Calu3 (cell line): ENCODE data around the gene ABHD17B. TPM values are rescaled to one million over a fixed set of nuclear protein-coding genes. Genes with fewer than 3 reads are reported as not detected.

Source experiments
- BruUV-seq: library from RNA; stranded (reverse); fragments of 400-500 nt; replicated peaks from 2 replicates; lab custom pipeline; 2021; lab: Mats Ljungman, UMichigan
- CTCF ChIA-PET: fragments of 300-600 bp; sonication (Branson Sonifier 250); formaldehyde crosslinking; loops from one replicate; lab custom pipeline; 2022; ENCODE audit warnings: antibody characterized with exemption; lab: Charles Lee
- DNase-seq: peaks from one replicate; pipeline ENCODE4 v3.0.0; 2022
- H3K27ac Mint-ChIP-seq: one replicate; pipeline ENCODE4 v1.8.0; 2022; ENCODE audit warnings: mixed read lengths; ENCODE audit not compliant: unreplicated experiment
- H3K27me3 Mint-ChIP-seq: one replicate; pipeline ENCODE4 v1.8.0; 2022; ENCODE audit warnings: mixed read lengths; ENCODE audit not compliant: unreplicated experiment
- H3K36me3 Mint-ChIP-seq: one replicate; pipeline ENCODE4 v1.8.0; 2022; ENCODE audit warnings: mild to moderate bottlenecking, moderate library complexity, mixed read lengths; ENCODE audit not compliant: insufficient read depth, unreplicated experiment
- H3K4me1 Mint-ChIP-seq: one replicate; pipeline ENCODE4 v1.8.0; 2022; ENCODE audit warnings: mild to moderate bottlenecking, low read depth, mixed read lengths; ENCODE audit not compliant: unreplicated experiment
- H3K4me3 Mint-ChIP-seq: one replicate; pipeline ENCODE4 v1.8.0; 2022; ENCODE audit warnings: mild to moderate bottlenecking, low read depth, moderate library complexity, mixed read lengths; ENCODE audit not compliant: unreplicated experiment
- H3K9me3 Mint-ChIP-seq: one replicate; pipeline ENCODE4 v1.8.0; 2022; ENCODE audit warnings: low read depth, mixed read lengths; ENCODE audit not compliant: unreplicated experiment
- intact Hi-C: fragments of 100-400 bp; cut with micrococcal nuclease; formaldehyde crosslinking; loops from one replicate; pipeline ENCODE4 v1.10.0; 2022; ENCODE audit not compliant: unreplicated experiment
- total RNA-seq: library from RNA; stranded (reverse); gene quantifications from 2 replicates; pipeline ENCODE4 v1.2.3, GENCODE V29; 2022
- TF ChIP-seq, protein P1 (sequence below): fragments of 200-600 bp; IDR thresholded peaks from one replicate; pipeline ENCODE4 v1.8.0; 2022; ENCODE audit warnings: antibody characterized with exemption; ENCODE audit not compliant: unreplicated experiment

Gene ABHD17B
- total RNA-seq, 1 experiment from 2014 or later = 16.5 TPM

DNA sequence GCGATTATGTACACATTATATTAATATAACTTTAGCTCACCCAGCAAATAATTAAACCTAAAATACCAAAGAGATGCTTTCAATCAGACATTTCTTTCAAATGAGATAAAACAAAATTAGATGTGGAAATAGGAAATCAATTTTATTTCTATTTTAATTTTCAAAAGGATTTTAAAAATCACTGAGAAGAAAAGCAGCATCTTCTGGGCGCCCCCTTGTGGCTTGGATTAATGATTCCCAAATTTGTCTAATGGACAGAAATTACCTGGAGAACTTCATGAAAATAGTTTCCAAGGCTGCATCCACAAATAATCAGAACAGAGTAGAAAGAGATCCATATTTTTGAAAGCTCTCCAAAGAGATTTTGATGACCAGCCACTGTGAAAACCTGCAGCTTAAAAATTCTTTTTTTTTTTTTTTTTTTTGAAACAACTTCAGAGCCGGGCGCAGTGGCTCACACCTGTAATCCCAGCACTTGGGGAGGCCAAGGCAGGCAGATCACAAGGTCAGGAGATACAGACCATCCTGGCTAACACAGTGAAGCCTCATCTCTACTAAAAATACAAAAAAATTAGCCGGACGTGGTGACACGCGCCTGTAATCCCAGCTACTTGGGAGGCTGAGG lies 91.8 kb downstream of the ABHD17B start:
- no peaks in the 10 kb centered on the region for H3K27me3 Mint-ChIP-seq
- no peak overlapping the region for H3K4me3 Mint-ChIP-seq
- DNase-seq = peak; percentile 57
- no TSS peak for BruUV-seq
- peaks cover 27% of the 10 kb centered on the region for H3K4me1 Mint-ChIP-seq
- H3K27ac Mint-ChIP-seq = no peak overlapping the region
- no peaks in the 10 kb centered on the region for H3K9me3 Mint-ChIP-seq
- CTCF ChIA-PET = no interaction called here
- TF ChIP-seq, protein P1, sequence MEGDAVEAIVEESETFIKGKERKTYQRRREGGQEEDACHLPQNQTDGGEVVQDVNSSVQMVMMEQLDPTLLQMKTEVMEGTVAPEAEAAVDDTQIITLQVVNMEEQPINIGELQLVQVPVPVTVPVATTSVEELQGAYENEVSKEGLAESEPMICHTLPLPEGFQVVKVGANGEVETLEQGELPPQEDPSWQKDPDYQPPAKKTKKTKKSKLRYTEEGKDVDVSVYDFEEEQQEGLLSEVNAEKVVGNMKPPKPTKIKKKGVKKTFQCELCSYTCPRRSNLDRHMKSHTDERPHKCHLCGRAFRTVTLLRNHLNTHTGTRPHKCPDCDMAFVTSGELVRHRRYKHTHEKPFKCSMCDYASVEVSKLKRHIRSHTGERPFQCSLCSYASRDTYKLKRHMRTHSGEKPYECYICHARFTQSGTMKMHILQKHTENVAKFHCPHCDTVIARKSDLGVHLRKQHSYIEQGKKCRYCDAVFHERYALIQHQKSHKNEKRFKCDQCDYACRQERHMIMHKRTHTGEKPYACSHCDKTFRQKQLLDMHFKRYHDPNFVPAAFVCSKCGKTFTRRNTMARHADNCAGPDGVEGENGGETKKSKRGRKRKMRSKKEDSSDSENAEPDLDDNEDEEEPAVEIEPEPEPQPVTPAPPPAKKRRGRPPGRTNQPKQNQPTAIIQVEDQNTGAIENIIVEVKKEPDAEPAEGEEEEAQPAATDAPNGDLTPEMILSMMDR = peak; percentile 53
- H3K36me3 Mint-ChIP-seq = no peaks in the 10 kb centered on the region
- intact Hi-C loops = loop anchor here (5.0 kb wide), 1 partner anchor 93 kb away; the partner anchor contains the start of genes ABHD17B and C9orf85

DNA sequence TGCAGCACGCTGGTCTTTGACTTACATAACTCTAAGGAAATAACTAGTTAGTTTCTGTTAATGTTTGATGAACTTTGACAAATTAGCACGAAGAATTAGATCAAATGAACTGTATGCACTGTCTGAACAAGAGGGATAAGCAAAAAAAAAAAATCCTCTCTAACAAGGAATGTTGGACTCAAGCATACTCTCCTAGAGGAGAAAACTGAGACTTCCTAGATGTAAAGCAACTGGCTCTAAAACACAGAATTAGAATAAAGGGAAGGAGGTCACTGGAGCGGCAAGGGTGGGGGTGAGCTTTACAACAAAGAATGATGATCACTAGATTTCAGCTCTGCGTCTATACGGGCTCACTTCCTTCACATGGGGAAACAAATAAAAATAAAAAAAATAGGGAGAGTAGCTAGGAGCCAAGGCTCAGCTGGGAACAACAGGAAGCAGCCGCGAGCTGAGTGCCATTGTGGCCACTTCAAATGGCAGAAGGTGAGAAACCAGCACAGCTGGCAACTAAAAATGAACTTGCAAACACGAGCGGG lies 94.0 kb downstream of the ABHD17B start:
- Mint-ChIP-seq H3K27ac (peak overlapping the region; percentile 32), H3K36me3 (no peaks in the 10 kb centered on the region), H3K4me3 (peak overlapping the region; percentile 44), H3K9me3 (no peaks in the 10 kb centered on the region), H3K4me1 (peaks cover 17% of the 10 kb centered on the region), H3K27me3 (no peaks in the 10 kb centered on the region)
- TF ChIP-seq, protein P1 = no peak
- CTCF ChIA-PET = interaction anchor here (1.9 kb wide), 1 partner anchor 10 kb away, joined by 7 read pairs; no protein-coding TSS in a partner anchor
- peak; percentile 1 for DNase-seq
- no TSS peak for BruUV-seq
- intact Hi-C loops = loop anchor here (5.0 kb wide), 1 partner anchor 95 kb away; the partner anchor contains the start of genes ABHD17B and C9orf85

Other genes with a start within 250 kb of the ABHD17B start
- gene CEMIP2, start 142.7 kb downstream of the ABHD17B start, total RNA-seq = 89.0 and 122 TPM in 2 replicates
- gene C9orf85, start 446 bp upstream of the ABHD17B start, total RNA-seq = 8.3 and 9.8 TPM in 2 replicates
- not detected in 2 replicates for gene C9orf57, start 149.4 kb upstream of the ABHD17B start, total RNA-seq
- 21.0 and 24.3 TPM in 2 replicates for gene GDA, start 238.2 kb upstream of the ABHD17B start, total RNA-seq